ENCODE results near the gene NKIRAS1. TPM values are rescaled to one million over a fixed set of nuclear protein-coding genes. Genes with fewer than 3 reads are reported as not detected.

NKIRAS1 gene
- polyA plus RNA-seq, 3 donors: 0.69 to 2.0 (median 1.9) TPM

GRCh38 chr3:23932571-23932970 lies 15.8 kb upstream of the NKIRAS1 start:
- TF ChIP-seq, protein P1, sequence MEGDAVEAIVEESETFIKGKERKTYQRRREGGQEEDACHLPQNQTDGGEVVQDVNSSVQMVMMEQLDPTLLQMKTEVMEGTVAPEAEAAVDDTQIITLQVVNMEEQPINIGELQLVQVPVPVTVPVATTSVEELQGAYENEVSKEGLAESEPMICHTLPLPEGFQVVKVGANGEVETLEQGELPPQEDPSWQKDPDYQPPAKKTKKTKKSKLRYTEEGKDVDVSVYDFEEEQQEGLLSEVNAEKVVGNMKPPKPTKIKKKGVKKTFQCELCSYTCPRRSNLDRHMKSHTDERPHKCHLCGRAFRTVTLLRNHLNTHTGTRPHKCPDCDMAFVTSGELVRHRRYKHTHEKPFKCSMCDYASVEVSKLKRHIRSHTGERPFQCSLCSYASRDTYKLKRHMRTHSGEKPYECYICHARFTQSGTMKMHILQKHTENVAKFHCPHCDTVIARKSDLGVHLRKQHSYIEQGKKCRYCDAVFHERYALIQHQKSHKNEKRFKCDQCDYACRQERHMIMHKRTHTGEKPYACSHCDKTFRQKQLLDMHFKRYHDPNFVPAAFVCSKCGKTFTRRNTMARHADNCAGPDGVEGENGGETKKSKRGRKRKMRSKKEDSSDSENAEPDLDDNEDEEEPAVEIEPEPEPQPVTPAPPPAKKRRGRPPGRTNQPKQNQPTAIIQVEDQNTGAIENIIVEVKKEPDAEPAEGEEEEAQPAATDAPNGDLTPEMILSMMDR (IDR thresholded peaks at IDR 0.05): no peak
- no CpG with 5 or more reads among the region's 4 CpGs for WGBS (ENCODE audit: insufficient coverage)
- Mint-ChIP-seq H3K4me3 (no peak overlapping the region), H3K27me3 (ENCODE audit: low read depth in 3 of 3) (no peaks in the 10 kb centered on the region), H3K4me1 (peaks cover 31% of the 10 kb centered on the region), H3K9me3 (no peaks in the 10 kb centered on the region), H3K27ac (peak overlapping the region in 4 of 7 donors; percentile 16 to 65 (median 33)), H3K36me3 (no peaks in the 10 kb centered on the region)
- Histone ChIP-seq H3K27ac (ENCODE audit: low read depth in 1 of 2, low read length in 2 of 2) (no peak overlapping the region), H3K27me3 (ENCODE audit: control insufficient read depth in 2 of 2, insufficient read depth in 2 of 2, low read length in 2 of 2) (no peaks in the 10 kb centered on the region), H3K4me2 (replicated peaks; ENCODE audit: extremely low read depth, low read length, poor library complexity, severe bottlenecking) (no peak overlapping the region), H3K4me3 (replicated peaks in 1 of 3; ENCODE audit: low read depth in 2 of 3, low read length in 3 of 3) (no peak overlapping the region), H3K4me1 (ENCODE audit: control insufficient read depth in 1 of 2, insufficient read depth in 2 of 2, low read length in 2 of 2) (no peaks in the 10 kb centered on the region), H3K79me2 (ENCODE audit: insufficient read depth, low read length) (no peaks in the 10 kb centered on the region), H3K36me3 (replicated peaks in 1 of 2; ENCODE audit: control insufficient read depth in 1 of 2, insufficient read depth in 2 of 2, low read length in 2 of 2) (no peaks in the 10 kb centered on the region), H2AFZ (ENCODE audit: insufficient read depth, low read depth, low read length, poor library complexity, severe bottlenecking) (no peak overlapping the region), H3K9me3 (replicated peaks in 1 of 2; ENCODE audit: control insufficient read depth in 1 of 2, insufficient read depth in 1 of 2, low read length in 2 of 2) (no peaks in the 10 kb centered on the region), H3K9ac (ENCODE audit: insufficient read depth, low read length, poor library complexity, severe bottlenecking) (no peak overlapping the region), H4K20me1 (ENCODE audit: insufficient read depth, low read length) (no peaks in the 10 kb centered on the region)
- no peak for DNase-seq
- intact Hi-C loops (cut with micrococcal nuclease): no loop called here

DNA sequence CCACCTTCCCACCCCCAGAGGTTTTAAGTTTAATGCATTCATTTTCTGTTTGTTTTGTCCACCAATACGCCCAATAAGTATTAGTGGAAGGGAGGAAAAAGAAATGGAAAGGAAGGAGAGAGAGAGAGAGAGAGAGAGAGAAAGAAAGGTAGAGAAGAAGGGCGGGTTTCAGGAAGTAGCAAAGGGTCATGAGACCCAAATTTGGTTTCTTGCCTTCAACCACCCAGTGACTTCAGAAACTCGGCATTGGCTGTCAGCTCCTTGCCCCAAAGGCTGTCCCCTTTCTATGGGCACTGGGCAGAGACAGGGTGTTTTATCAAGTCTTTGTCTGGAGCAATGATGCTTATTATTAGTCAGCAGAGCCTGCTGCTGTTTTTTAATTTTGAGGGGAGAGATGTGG lies 14.8 kb upstream of the NKIRAS1 start:
- Mint-ChIP-seq H3K27ac (no peak overlapping the region), H3K4me3 (no peak overlapping the region), H3K36me3 (no peaks in the 10 kb centered on the region), H3K4me1 (peaks cover 31% of the 10 kb centered on the region), H3K9me3 (no peaks in the 10 kb centered on the region), H3K27me3 (ENCODE audit: low read depth in 3 of 3) (no peaks in the 10 kb centered on the region)
- H3K36me3 ChIP-seq (replicated peaks in 1 of 2; ENCODE audit: control insufficient read depth in 1 of 2, insufficient read depth in 2 of 2, low read length in 2 of 2): no peaks in the 10 kb centered on the region
- no peaks in the 10 kb centered on the region for H3K4me1 ChIP-seq (ENCODE audit: control insufficient read depth in 1 of 2, insufficient read depth in 2 of 2, low read length in 2 of 2)
- H3K4me3 ChIP-seq (replicated peaks in 1 of 3; ENCODE audit: low read depth in 2 of 3, low read length in 3 of 3): no peak overlapping the region
- no peak overlapping the region for H3K4me2 ChIP-seq (replicated peaks; ENCODE audit: extremely low read depth, low read length, poor library complexity, severe bottlenecking)
- TF ChIP-seq, protein P1 (IDR thresholded peaks at IDR 0.05): no peak
- intact Hi-C loops (cut with micrococcal nuclease): no loop called here
- WGBS (ENCODE audit: insufficient coverage): 14% methylated on average over 2 of the region's 3 CpGs
- DNase-seq: no peak
- H2AFZ ChIP-seq (ENCODE audit: insufficient read depth, low read depth, low read length, poor library complexity, severe bottlenecking): peak overlapping the region; percentile 32
- H3K9me3 ChIP-seq (replicated peaks in 1 of 2; ENCODE audit: control insufficient read depth in 1 of 2, insufficient read depth in 1 of 2, low read length in 2 of 2): no peaks in the 10 kb centered on the region
- no peak overlapping the region for H3K27ac ChIP-seq (ENCODE audit: low read depth in 1 of 2, low read length in 2 of 2)
- no peak overlapping the region for H3K9ac ChIP-seq (ENCODE audit: insufficient read depth, low read length, poor library complexity, severe bottlenecking)
- no peaks in the 10 kb centered on the region for H3K27me3 ChIP-seq (ENCODE audit: control insufficient read depth in 2 of 2, insufficient read depth in 2 of 2, low read length in 2 of 2)
- H4K20me1 ChIP-seq (ENCODE audit: insufficient read depth, low read length): no peaks in the 10 kb centered on the region
- H3K79me2 ChIP-seq (ENCODE audit: insufficient read depth, low read length): no peaks in the 10 kb centered on the region

Data from CD14-positive monocyte (primary cell).